Cerebellar nuclear complex (tissue), 1 donor: ENCODE results near the gene TFB2M.

Experiments
- DNase-seq, 2 experiments: peaks; one replicate each; lab custom pipeline; 2025; lab: John Stamatoyannopoulos, UW

TFB2M gene

GRCh38 chr1:246554201-246554600 lies 11.9 kb downstream of the TFB2M start:
- peak in 1 of 2 experiments; percentile 2 for DNase-seq

GRCh38 chr1:246552110-246552509 lies 14.0 kb downstream of the TFB2M start:
- DNase-seq, result no peak

GRCh38 chr1:246550402-246550801 lies 15.7 kb downstream of the TFB2M start:
- no peak for DNase-seq

GRCh38 chr1:246549665-246550064 lies 16.4 kb downstream of the TFB2M start:
- DNase-seq, result no peak

DNA sequence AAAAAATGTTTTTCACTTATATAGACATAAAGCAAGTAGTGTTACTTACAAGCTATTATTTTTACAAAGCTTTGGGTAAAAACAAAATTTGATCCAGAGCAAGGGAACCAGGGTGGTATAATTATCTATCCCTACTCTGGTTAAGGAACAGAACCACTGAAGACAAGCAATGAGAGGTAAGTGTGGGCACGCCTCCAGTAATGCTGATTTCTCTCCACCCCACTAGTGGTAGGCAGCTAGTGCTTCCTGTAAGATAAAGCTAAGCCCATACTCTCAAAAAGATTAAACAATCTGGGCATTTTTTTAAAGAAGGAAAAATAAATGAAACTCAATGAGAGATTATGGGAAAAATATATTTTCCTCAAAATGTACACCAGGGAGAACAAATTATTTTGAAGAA lies 22.1 kb downstream of the TFB2M start:
- DNase-seq, result no peak

GRCh38 chr1:246540738-246541491 lies 25.1 kb downstream of the TFB2M start:
- no peak for DNase-seq

DNA sequence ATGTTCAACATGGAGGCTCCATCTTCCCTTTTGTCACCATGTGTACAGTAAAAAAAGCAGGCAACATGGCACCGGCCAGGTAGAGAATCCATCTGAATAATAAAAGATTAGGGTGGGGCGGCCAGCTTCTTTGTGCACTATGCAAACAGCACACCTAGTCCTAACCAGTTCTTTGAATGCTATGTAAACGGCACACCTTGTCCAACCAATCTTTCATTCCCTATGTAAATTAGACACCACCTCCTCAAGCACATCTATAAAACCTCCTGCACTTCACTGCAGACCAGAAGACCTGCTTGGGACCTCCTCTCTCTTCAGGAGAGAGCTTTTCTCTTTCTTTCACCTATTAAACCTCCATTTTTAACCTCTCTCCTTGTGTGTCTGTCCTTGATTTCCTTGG lies 28.2 kb downstream of the TFB2M start:
- DNase-seq, result no peak

- DNase-seq, result no peak
Measured at GRCh38 chr1:246537441-246537840, 28.6 kb downstream of the TFB2M start.

DNA sequence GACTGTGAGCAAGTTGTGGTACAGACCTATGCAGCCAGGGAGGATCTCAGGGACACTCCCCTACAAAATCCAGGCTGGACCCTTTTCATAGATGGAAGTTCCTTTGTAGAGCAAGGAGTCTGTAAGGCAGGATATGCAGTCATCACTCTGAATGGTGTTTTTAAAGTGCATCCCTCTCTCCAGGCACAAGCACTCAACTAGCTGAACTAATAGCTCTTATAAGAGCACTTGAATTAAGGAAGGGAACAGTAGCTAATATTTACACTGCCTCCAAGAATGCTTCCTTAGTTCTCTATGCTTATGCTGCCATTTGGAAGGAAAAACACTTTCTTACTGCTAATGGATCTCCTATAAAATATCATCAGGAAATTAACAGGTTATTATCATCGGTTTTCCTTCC lies 31.9 kb downstream of the TFB2M start:
- DNase-seq, result no peak

DNA sequence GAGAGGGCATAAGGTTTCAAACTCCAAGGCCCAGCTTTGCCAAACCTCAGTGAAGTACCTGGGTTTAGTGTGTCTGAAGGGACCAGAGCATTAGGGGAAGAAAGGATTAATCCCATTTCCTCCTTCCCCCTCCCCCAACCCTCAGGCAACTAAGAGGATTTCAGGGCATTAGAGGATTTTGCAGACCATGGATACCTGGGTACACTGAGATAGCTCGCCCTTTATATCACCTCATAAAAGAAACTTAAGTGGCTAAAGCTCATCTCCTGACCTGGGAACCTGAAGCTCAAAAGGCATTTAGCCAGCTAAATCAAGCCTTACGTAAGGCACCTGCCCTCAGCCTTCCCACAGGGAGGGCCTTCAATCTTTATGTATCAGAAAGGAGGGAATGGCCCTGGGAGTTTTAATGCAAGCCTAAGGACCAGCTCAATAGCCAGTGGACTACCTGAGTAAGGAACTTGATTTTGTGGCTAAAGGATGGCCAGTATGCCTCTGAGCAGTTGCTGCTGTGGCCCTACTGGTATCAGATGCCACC lies 32.6 kb downstream of the TFB2M start:
- DNase-seq, result no peak

DNA sequence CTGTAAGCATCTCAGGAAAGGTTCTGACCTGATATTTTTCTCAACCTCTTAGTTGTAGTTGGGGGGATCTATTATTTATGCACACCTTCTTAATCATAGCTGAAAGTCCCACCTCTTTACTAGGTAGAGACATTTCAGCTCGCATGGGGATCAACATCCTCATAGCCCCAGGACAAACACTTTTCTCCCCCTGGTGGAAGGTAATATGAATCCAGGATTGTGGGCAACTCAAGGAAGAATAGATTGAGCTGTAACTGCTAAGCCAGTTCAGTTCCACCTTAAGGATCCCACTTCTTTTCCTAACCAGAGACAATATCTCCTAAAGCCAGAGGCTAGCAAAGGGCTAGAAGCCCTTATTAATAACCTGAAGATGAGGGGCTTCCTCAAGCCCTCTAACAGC lies 33.5 kb downstream of the TFB2M start:
- no peak for DNase-seq

DNA sequence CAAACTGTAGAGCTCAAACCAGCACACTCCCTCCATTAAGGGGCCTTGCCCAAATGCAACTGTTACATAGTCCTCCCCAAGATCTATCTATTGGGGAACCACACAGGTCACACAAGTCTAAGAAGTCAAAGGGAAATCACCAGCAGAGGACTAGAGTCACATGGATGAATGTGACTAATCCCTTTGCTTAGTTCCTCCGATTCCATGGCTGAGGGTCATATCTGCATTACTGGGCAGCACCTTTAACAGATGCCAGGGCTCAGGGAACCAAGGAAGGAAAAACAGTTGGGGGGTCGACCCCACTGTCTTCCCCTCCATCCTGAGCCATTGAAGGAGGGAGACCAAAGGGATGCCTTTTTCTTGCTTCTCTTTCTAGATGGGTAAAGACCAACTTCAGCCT lies 35.6 kb downstream of the TFB2M start:
- DNase-seq, result no peak

DNA sequence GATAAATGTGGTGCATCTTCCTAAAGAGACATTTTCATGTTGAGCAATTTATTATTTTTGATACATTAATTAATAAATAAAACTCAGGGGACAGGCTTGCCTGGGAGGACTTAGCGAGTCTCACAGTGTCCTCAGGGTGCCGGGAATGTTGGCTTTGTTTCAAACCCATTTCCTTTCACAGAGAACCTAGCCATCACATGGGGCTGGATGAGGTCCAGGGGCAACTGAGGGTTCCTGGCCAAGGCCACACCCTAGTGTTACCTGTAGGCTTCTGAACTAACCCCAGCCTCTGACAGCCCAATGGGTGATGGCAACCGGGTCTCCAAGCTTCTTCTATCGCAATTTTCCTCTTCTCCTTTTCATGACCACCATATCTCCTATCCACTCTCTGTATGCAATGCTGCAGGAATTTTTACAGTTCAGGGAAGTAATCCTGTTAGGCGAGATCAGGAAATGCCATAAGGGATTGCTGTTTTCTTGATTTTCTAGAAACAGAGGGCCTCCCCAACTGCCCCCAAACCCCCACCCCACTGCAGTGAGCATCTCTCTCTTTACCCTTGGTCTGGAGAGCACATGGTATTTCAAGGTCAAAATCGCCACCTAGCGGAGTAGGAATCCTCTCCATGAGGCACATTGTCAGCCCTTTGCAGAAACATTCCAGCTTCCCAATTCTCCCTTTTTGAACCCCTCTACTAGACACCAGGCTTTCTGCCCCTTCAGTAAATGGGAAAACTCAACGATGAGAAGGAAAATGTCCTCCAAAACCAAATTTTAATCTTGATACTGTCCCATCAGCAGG lies 36.9 kb downstream of the TFB2M start:
- no peak for DNase-seq

DNA sequence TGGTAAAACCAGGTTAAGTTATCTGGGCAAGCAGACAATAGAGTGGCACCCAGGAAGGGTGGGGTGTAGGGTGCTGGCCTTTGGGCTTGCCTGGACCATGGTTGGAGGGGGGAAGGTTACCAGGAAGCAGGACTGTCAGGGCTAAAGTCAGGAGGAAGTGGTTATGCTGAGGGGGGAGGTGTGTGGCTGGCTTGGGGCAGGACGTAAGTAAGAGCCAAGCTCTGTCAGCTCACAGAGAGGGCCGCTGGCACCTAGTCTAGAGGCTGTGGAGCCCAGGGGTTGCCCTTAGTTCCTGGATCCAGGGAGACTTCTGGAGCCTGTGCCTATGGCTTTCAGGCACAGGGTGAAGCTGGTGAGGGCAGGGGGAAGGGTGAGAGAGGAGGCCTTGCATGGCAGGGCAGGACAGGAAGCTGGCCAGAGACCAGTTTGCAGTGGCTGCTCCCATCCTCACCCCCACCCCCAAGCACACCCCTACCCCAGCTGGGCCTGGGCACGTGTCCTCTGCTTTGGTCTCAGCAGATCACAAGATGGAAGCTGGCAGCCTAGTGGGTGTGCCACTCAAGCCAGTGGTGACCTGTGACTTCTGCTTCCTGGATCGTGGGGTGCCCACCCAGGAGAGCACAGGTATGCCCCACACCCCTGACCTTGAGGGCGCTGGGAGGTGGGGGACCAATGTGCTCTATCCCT lies 38.5 kb downstream of the TFB2M start:
- DNase-seq, result no peak

GRCh38 chr1:246526915-246527314 lies 39.1 kb downstream of the TFB2M start:
- no peak for DNase-seq

DNA sequence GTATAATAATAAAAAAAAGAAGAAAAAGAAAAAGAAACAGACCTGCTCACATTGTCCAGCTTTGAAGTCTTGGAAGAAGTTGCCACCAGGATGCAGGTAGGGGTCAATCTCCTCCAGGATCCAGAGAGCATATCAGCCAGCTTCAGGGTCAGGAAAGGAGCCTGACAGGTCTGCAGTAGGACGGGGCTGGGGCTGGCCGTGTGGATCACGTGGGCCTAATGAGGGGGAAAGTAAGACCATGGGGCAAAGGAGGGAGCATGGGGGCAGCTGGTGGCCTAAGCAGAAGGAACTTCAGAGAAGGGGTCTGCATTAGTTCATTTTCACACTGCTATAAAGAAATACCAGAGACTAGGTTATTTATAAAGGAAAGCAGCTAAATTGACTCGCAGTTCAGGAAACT lies 39.7 kb downstream of the TFB2M start:
- DNase-seq, result no peak

GRCh38 chr1:246519514-246519913 lies 46.5 kb downstream of the TFB2M start:
- no peak for DNase-seq

DNA sequence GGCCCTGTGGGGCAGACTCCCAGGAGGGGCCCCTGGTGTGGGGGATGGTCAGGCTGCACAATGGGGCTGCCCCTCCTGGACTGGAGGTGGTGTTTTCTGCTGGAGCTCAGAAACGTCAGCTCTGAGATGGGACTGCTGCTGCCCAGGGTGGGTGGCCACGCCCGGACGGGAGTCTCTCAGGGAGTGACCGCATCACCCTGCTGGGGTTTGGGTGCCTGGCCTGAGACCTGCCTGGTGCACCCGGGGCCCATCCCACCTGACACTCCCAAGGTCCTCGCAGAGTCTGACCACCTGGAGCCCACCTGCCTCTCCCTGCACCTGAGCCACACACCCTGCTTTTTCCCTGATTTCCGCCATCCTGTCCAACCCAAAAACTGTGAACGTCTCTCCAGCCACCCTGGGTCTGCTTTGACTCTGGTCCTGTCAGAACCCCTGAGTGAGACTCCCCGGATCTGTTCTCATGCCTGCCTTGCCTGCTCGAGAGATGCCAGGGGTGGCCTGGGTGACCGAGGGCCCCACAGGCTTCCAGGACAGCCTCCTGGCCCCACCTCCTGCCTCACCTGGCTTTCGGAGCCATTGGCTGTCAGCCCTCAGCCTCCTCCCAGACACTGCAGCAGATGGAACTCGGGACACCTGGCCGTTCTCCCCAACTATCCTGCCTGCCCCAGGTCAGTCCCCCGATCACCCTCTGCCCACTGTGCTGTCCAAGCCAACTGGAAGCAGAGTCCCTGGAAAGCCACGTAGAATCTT lies 47.4 kb downstream of the TFB2M start:
- no peak for DNase-seq

- no peak for DNase-seq
Measured at GRCh38 chr1:246517391-246517790, 48.7 kb downstream of the TFB2M start.

GRCh38 chr1:246516126-246516525 lies 49.9 kb downstream of the TFB2M start:
- DNase-seq, result no peak

DNA sequence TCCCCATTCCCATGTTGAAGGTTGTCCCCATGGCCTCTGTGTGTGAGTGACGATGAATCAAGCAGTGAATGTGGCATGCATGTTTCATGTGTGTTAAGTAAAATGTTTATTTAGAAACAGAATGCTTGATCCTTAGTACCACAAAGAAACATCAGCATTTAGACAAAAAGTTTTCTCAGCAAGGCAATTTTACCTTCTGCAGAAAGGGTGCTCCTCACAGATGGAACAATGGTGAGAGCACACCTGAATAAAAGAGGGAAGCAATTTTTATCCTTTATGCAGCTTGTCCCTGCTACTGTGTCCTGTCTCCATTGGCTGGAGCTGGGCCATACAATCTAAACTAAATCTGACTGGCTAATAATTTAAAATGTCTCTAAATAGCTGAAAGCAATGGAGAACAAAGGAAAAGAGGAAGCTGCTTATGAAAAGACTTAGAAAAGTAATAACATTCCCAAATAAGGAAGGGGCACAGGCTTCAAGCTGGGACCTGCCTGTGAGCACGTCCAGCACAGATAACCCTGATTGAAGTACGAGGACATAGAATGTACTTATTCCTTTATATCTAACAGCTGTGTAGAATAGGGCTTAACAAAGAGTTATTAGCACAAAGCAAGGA lies 50.6 kb downstream of the TFB2M start:
- DNase-seq, result no peak
